Measurements from ENCODE around the gene ULK4. TPM values are rescaled to one million over a fixed set of nuclear protein-coding genes. Genes with fewer than 3 reads are reported as not detected.
A peak's percentile ranks its signal among the peaks of the same experiment; 100 is the strongest.

Gene ULK4
- total and polyA plus RNA-seq, 9 of the 15 experiments (the other 6 are each of a cell fraction or from before 2014, with no cell fraction given), result 3.0 to 5.9 (median 3.5) TPM

DNA sequence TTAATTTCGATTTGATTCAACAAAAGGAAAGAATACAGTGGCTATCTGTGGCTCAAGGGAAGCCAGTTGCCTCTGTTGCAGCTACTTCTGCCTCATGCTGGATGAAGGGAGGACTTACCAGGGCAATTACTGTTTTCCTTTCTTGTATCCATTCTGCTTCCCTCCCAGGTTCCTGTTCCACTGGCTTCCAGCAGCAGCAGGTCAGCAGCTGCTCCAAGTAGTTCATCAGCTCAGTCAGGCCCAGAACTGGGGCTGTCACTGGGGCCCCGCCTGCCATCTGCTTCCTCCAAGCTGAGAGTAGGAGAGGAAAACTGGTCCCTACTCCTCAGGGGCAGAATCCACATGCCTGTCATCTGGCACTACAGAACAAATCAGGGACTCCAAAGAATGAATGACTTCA, 48.6 kb upstream of the ULK4 start:
- H2AFZ ChIP-seq (ENCODE audit: low read depth, low read length), result peak overlapping the region; percentile 14; the same call in 1 of the 2 replicates
- FAIRE-seq (no peak), DNase-seq (ENCODE audit: extremely low read depth in 1 of 4, low spot score in 3 of 4) (no peak), ATAC-seq (no peak)
- H3K79me2 ChIP-seq (ENCODE audit: control insufficient read depth, insufficient read depth, low read length), result peaks cover 19% of the 10 kb centered on the region
- no peak overlapping the region for H3K27ac ChIP-seq (ENCODE audit: extremely low read depth, low read depth, low read length)
- BruUV-seq (replicated peaks), result no TSS peak
- H3K36me3 ChIP-seq (ENCODE audit: control insufficient read depth, insufficient read depth, low read length), result no peaks in the 10 kb centered on the region; the same call in 2 of the 3 replicates
- no peak overlapping the region for H3K4me2 ChIP-seq (ENCODE audit: insufficient read depth, low read length)
- no peaks in the 10 kb centered on the region; the same call in 1 of the 2 replicates for H4K20me1 ChIP-seq (replicated peaks; ENCODE audit: control insufficient read depth, insufficient read depth, low read length)
- in situ Hi-C loops (cut with MboI) (no loop called here), intact Hi-C loops (cut with micrococcal nuclease) (no loop called here)
- CTCF ChIA-PET (ENCODE audit: low intra/inter-chr PET ratio), result no interaction called here
- H3K4me1 ChIP-seq (replicated peaks in 1 of 2; ENCODE audit: control insufficient read depth in 2 of 2, insufficient read depth in 2 of 2, low read length in 2 of 2), result peaks cover 16 to 23% of the 10 kb centered on the region in 2 experiments
- no peak overlapping the region for H3K4me3 ChIP-seq
- H3K9me1 ChIP-seq (ENCODE audit: control insufficient read depth, insufficient read depth, low read length), result no peaks in the 10 kb centered on the region
- TF ChIP-seq ZC3H8 (IDR thresholded peaks at IDR 0.05), result no peak
- TF ChIP-seq, protein P1, sequence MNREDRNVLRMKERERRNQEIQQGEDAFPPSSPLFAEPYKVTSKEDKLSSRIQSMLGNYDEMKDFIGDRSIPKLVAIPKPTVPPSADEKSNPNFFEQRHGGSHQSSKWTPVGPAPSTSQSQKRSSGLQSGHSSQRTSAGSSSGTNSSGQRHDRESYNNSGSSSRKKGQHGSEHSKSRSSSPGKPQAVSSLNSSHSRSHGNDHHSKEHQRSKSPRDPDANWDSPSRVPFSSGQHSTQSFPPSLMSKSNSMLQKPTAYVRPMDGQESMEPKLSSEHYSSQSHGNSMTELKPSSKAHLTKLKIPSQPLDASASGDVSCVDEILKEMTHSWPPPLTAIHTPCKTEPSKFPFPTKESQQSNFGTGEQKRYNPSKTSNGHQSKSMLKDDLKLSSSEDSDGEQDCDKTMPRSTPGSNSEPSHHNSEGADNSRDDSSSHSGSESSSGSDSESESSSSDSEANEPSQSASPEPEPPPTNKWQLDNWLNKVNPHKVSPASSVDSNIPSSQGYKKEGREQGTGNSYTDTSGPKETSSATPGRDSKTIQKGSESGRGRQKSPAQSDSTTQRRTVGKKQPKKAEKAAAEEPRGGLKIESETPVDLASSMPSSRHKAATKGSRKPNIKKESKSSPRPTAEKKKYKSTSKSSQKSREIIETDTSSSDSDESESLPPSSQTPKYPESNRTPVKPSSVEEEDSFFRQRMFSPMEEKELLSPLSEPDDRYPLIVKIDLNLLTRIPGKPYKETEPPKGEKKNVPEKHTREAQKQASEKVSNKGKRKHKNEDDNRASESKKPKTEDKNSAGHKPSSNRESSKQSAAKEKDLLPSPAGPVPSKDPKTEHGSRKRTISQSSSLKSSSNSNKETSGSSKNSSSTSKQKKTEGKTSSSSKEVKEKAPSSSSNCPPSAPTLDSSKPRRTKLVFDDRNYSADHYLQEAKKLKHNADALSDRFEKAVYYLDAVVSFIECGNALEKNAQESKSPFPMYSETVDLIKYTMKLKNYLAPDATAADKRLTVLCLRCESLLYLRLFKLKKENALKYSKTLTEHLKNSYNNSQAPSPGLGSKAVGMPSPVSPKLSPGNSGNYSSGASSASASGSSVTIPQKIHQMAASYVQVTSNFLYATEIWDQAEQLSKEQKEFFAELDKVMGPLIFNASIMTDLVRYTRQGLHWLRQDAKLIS (CRISPR knock-in tag; IDR thresholded peaks at IDR 0.05), result no peak
- TF ChIP-seq SIN3B (IDR thresholded peaks at IDR 0.05; ENCODE audit: low read depth), result no peak
- TF ChIP-seq HMG20B (CRISPR knock-in tag; IDR thresholded peaks at IDR 0.05), result no peak
- TF ChIP-seq PHF8 (IDR thresholded peaks at IDR 0.05; ENCODE audit: borderline replicate concordance, low read length), result no peak
- TF ChIP-seq NFIX (CRISPR knock-in tag; IDR thresholded peaks at IDR 0.05; ENCODE audit: low read depth), result no peak
- TF ChIP-seq IRF2 (CRISPR knock-in tag; IDR thresholded peaks at IDR 0.05), result no peak
- no peak for TF ChIP-seq XRCC3 (IDR thresholded peaks at IDR 0.05)
- no peaks in the 10 kb centered on the region; a peak in 1 of 5 replicates for H3K27me3 ChIP-seq (ENCODE audit: control insufficient read depth in 2 of 2, insufficient read depth in 2 of 2, low read length in 2 of 2)
- POLR2A ChIA-PET, result interaction anchor here (0.8 to 2.0 kb wide), 6 partner anchors 9 to 37 kb away, joined by 3 to 9 read pairs (median 5); no protein-coding TSS in a partner anchor
- 33% methylated on average over 2 of the region's 2 CpGs for WGBS (ENCODE audit: insufficient coverage, low coverage, missing lambda C conversion rate)
- no peaks in the 10 kb centered on the region for H3K9me3 ChIP-seq (replicated peaks; ENCODE audit: control insufficient read depth, insufficient read depth, low read depth, low read length)
- 0 out of 4 replicates have a peak overlapping the region, but pooled peaks of 1 of the 2 experiments have one; percentile 14 for H3K9ac ChIP-seq (ENCODE audit: insufficient read depth in 1 of 2, low read depth in 2 of 2, low read length in 2 of 2)

Measured in K562 (cell line).